ENCODE measurements around the gene GNG8. TPM values are rescaled to one million over a fixed set of nuclear protein-coding genes. Genes with fewer than 3 reads are reported as not detected.
A peak's percentile ranks its signal among the peaks of the same experiment; 100 is the strongest.

The GNG8 gene
- total RNA-seq, 1 donor from 2014 or later: not detected

GRCh38 chr19:46661020-46661731, 25.2 kb upstream of the GNG8 start, which contains the start of gene DACT3:
Gene DACT3 (minus strand): TSS chr19:46661182. CDS start chr19:46661064, 118 bp downstream.
- H3K9ac ChIP-seq (ENCODE audit: low read depth in 1 of 3, low read length in 3 of 3): peak within 1 kb of the TSS; percentile 65 to 79 (median 68)
- peak within 1 kb of the TSS; percentile 67 to 75 (median 74) for H3K4me3 ChIP-seq (ENCODE audit: low read length in 3 of 3)
- no peaks in the 10 kb centered on the region for H3K9me3 ChIP-seq (ENCODE audit: control insufficient read depth in 3 of 3, low read length in 3 of 3)
- peaks cover 19 to 26% (median 20%) of the 10 kb centered on the region in 3 donors for H3K4me1 ChIP-seq (ENCODE audit: control insufficient read depth in 3 of 3, insufficient read depth in 3 of 3, low read length in 3 of 3)
- H3K27me3 ChIP-seq (ENCODE audit: control insufficient read depth in 3 of 3, insufficient read depth in 3 of 3, low read length in 3 of 3): peaks cover 16 to 21% (median 18%) of the 10 kb centered on the region in 3 donors
- H3K27ac ChIP-seq (ENCODE audit: low read depth, low read length): peak within 1 kb of the TSS; percentile 76
- H3K36me3 ChIP-seq (ENCODE audit: control insufficient read depth in 3 of 3, insufficient read depth in 3 of 3, low read length in 3 of 3): no peaks in the 10 kb centered on the region

GRCh38 chr19:46660551-46661019, 24.6 kb upstream of the GNG8 start:
- Histone ChIP-seq H3K4me3 (ENCODE audit: low read length in 3 of 3) (peak overlapping the region; percentile 60 to 74 (median 67)), H3K4me1 (ENCODE audit: control insufficient read depth in 3 of 3, insufficient read depth in 3 of 3, low read length in 3 of 3) (peaks cover 19 to 26% (median 20%) of the 10 kb centered on the region in 3 donors), H3K27me3 (ENCODE audit: control insufficient read depth in 3 of 3, insufficient read depth in 3 of 3, low read length in 3 of 3) (peaks cover 16 to 21% (median 18%) of the 10 kb centered on the region in 3 donors), H3K9ac (ENCODE audit: low read depth in 1 of 3, low read length in 3 of 3) (peak overlapping the region in 2 of 3 donors; percentile 65 to 79), H3K36me3 (ENCODE audit: control insufficient read depth in 3 of 3, insufficient read depth in 3 of 3, low read length in 3 of 3) (no peaks in the 10 kb centered on the region), H3K9me3 (ENCODE audit: control insufficient read depth in 3 of 3, low read length in 3 of 3) (no peaks in the 10 kb centered on the region), H3K27ac (ENCODE audit: low read depth, low read length) (no peak overlapping the region)

GRCh38 chr19:46660008-46660517, 24.1 kb upstream of the GNG8 start:
- peak overlapping the region; percentile 60 to 74 (median 67) for H3K4me3 ChIP-seq (ENCODE audit: low read length in 3 of 3)
- no peak overlapping the region for H3K27ac ChIP-seq (ENCODE audit: low read depth, low read length)
- no peaks in the 10 kb centered on the region for H3K9me3 ChIP-seq (ENCODE audit: control insufficient read depth in 3 of 3, low read length in 3 of 3)
- no peaks in the 10 kb centered on the region for H3K36me3 ChIP-seq (ENCODE audit: control insufficient read depth in 3 of 3, insufficient read depth in 3 of 3, low read length in 3 of 3)
- H3K27me3 ChIP-seq (ENCODE audit: control insufficient read depth in 3 of 3, insufficient read depth in 3 of 3, low read length in 3 of 3): peaks cover 16 to 21% (median 18%) of the 10 kb centered on the region in 3 donors
- H3K4me1 ChIP-seq (ENCODE audit: control insufficient read depth in 3 of 3, insufficient read depth in 3 of 3, low read length in 3 of 3): peaks cover 19 to 26% (median 20%) of the 10 kb centered on the region in 3 donors
- H3K9ac ChIP-seq (ENCODE audit: low read depth in 1 of 3, low read length in 3 of 3): peak overlapping the region in 2 of 3 donors; percentile 43 to 79

- Histone ChIP-seq H3K9ac (ENCODE audit: low read depth in 1 of 3, low read length in 3 of 3) (peak overlapping the region in 2 of 3 donors; percentile 25 to 43), H3K27ac (ENCODE audit: low read depth, low read length) (no peak overlapping the region), H3K4me1 (ENCODE audit: control insufficient read depth in 3 of 3, insufficient read depth in 3 of 3, low read length in 3 of 3) (peaks cover 19 to 26% (median 20%) of the 10 kb centered on the region in 3 donors), H3K4me3 (ENCODE audit: low read length in 3 of 3) (peak overlapping the region; percentile 45 to 67 (median 60)), H3K27me3 (ENCODE audit: control insufficient read depth in 3 of 3, insufficient read depth in 3 of 3, low read length in 3 of 3) (peaks cover 16 to 21% (median 18%) of the 10 kb centered on the region in 3 donors), H3K36me3 (ENCODE audit: control insufficient read depth in 3 of 3, insufficient read depth in 3 of 3, low read length in 3 of 3) (no peaks in the 10 kb centered on the region), H3K9me3 (ENCODE audit: control insufficient read depth in 3 of 3, low read length in 3 of 3) (no peaks in the 10 kb centered on the region)
Observed at GRCh38 chr19:46659151-46660007, 23.4 kb upstream of the GNG8 start.

GRCh38 chr19:46656541-46656940, 20.5 kb upstream of the GNG8 start:
- H3K27ac ChIP-seq (ENCODE audit: low read depth, low read length): no peak overlapping the region
- H3K9ac ChIP-seq (ENCODE audit: low read depth in 1 of 3, low read length in 3 of 3): no peak overlapping the region
- no peak overlapping the region for H3K4me3 ChIP-seq (ENCODE audit: low read length in 3 of 3)
- H3K9me3 ChIP-seq (ENCODE audit: control insufficient read depth in 3 of 3, low read length in 3 of 3): no peaks in the 10 kb centered on the region
- H3K36me3 ChIP-seq (ENCODE audit: control insufficient read depth in 3 of 3, insufficient read depth in 3 of 3, low read length in 3 of 3): no peaks in the 10 kb centered on the region
- peaks cover 16 to 32% (median 18%) of the 10 kb centered on the region in 3 donors for H3K27me3 ChIP-seq (ENCODE audit: control insufficient read depth in 3 of 3, insufficient read depth in 3 of 3, low read length in 3 of 3)
- peaks cover 13 to 20% (median 17%) of the 10 kb centered on the region in 3 donors for H3K4me1 ChIP-seq (ENCODE audit: control insufficient read depth in 3 of 3, insufficient read depth in 3 of 3, low read length in 3 of 3)

GRCh38 chr19:46654621-46655152, 18.7 kb upstream of the GNG8 start:
- peaks cover 10 to 33% (median 17%) of the 10 kb centered on the region in 3 donors for H3K27me3 ChIP-seq (ENCODE audit: control insufficient read depth in 3 of 3, insufficient read depth in 3 of 3, low read length in 3 of 3)
- peaks cover 3 to 7% (median 5%) of the 10 kb centered on the region in 3 donors for H3K4me1 ChIP-seq (ENCODE audit: control insufficient read depth in 3 of 3, insufficient read depth in 3 of 3, low read length in 3 of 3)
- H3K27ac ChIP-seq (ENCODE audit: low read depth, low read length): no peak overlapping the region
- H3K36me3 ChIP-seq (ENCODE audit: control insufficient read depth in 3 of 3, insufficient read depth in 3 of 3, low read length in 3 of 3): no peaks in the 10 kb centered on the region
- no peak overlapping the region for H3K9ac ChIP-seq (ENCODE audit: low read depth in 1 of 3, low read length in 3 of 3)
- H3K9me3 ChIP-seq (ENCODE audit: control insufficient read depth in 3 of 3, low read length in 3 of 3): no peaks in the 10 kb centered on the region
- no peak overlapping the region for H3K4me3 ChIP-seq (ENCODE audit: low read length in 3 of 3)

GRCh38 chr19:46650445-46650844, 14.4 kb upstream of the GNG8 start:
- Histone ChIP-seq H3K9me3 (ENCODE audit: control insufficient read depth in 3 of 3, low read length in 3 of 3) (peaks cover 0 to 2% (median 2%) of the 10 kb centered on the region in 3 donors), H3K27me3 (ENCODE audit: control insufficient read depth in 3 of 3, insufficient read depth in 3 of 3, low read length in 3 of 3) (peaks cover 23 to 38% (median 24%) of the 10 kb centered on the region in 3 donors), H3K27ac (ENCODE audit: low read depth, low read length) (no peak overlapping the region), H3K9ac (ENCODE audit: low read depth in 1 of 3, low read length in 3 of 3) (no peak overlapping the region), H3K4me3 (ENCODE audit: low read length in 3 of 3) (no peak overlapping the region), H3K36me3 (ENCODE audit: control insufficient read depth in 3 of 3, insufficient read depth in 3 of 3, low read length in 3 of 3) (no peaks in the 10 kb centered on the region), H3K4me1 (ENCODE audit: control insufficient read depth in 3 of 3, insufficient read depth in 3 of 3, low read length in 3 of 3) (no peaks in the 10 kb centered on the region)

- peaks cover 23 to 41% (median 24%) of the 10 kb centered on the region in 3 donors for H3K27me3 ChIP-seq (ENCODE audit: control insufficient read depth in 3 of 3, insufficient read depth in 3 of 3, low read length in 3 of 3)
- no peak overlapping the region for H3K9ac ChIP-seq (ENCODE audit: low read depth in 1 of 3, low read length in 3 of 3)
- no peak overlapping the region for H3K27ac ChIP-seq (ENCODE audit: low read depth, low read length)
- H3K4me1 ChIP-seq (ENCODE audit: control insufficient read depth in 3 of 3, insufficient read depth in 3 of 3, low read length in 3 of 3): no peaks in the 10 kb centered on the region
- no peak overlapping the region for H3K4me3 ChIP-seq (ENCODE audit: low read length in 3 of 3)
- no peaks in the 10 kb centered on the region for H3K36me3 ChIP-seq (ENCODE audit: control insufficient read depth in 3 of 3, insufficient read depth in 3 of 3, low read length in 3 of 3)
- H3K9me3 ChIP-seq (ENCODE audit: control insufficient read depth in 3 of 3, low read length in 3 of 3): peaks cover 0 to 2% (median 2%) of the 10 kb centered on the region in 3 donors
Observed at GRCh38 chr19:46648961-46649960, 13.3 kb upstream of the GNG8 start.
